CD4-positive, alpha-beta memory T cell (primary cell): Measurements from ENCODE around the gene CLDN22. TPM values are rescaled to one million over a fixed set of nuclear protein-coding genes. Genes with fewer than 3 reads are reported as not detected.

ENCODE experiments used
- CTCF ChIA-PET: fragments of 350-600 bp; sonication (Branson Sonifier 250); formaldehyde crosslinking; loops from one replicate; lab custom pipeline; 2021; ENCODE audit warnings: inconsistent platforms; ENCODE audit not compliant: partially characterized antibody; lab: Charles Lee
- POLR2A ChIA-PET: fragments of 350-600 bp; sonication (Branson Sonifier 250); formaldehyde crosslinking; loops from one replicate; lab custom pipeline; 2021; ENCODE audit not compliant: partially characterized antibody; lab: Charles Lee
- DNase-seq, 5 donors: peaks; one replicate each; pipeline versions ENCODE4 v3.0.0 to v3.0.0-alpha.2; 2020 to 2022; ENCODE audit warnings: mixed read lengths in 1 of 5
- H3K27ac ChIP-seq: one replicate; pipeline ENCODE4 v1.7.0; 2013; ENCODE audit warnings: low read depth, low read length
- H3K27me3 ChIP-seq: 2 replicates; pipeline ENCODE4 v1.7.0; 2013; ENCODE audit warnings: mild to moderate bottlenecking, low read length, moderate library complexity; ENCODE audit not compliant: insufficient read depth
- H3K36me3 ChIP-seq: 2 replicates; pipeline ENCODE4 v1.7.0; 2013; ENCODE audit warnings: mild to moderate bottlenecking, low read length, moderate library complexity; ENCODE audit not compliant: insufficient read depth
- H3K4me1 ChIP-seq: 2 replicates; pipeline ENCODE4 v1.7.0; 2013; ENCODE audit warnings: mild to moderate bottlenecking, low read length, moderate library complexity; ENCODE audit not compliant: insufficient read depth
- H3K4me3 ChIP-seq, 2 donors: one replicate each; pipeline ENCODE4 v1.7.0; 2013; ENCODE audit warnings: low read length in 2 of 2, mild to moderate bottlenecking in 1 of 2
- H3K9me3 ChIP-seq, 2 donors: one replicate each; pipeline ENCODE4 v1.7.0; 2013; ENCODE audit warnings: low read length in 2 of 2, control low read depth in 1 of 2; ENCODE audit not compliant: control insufficient read depth in 1 of 2
- H3K27ac Mint-ChIP-seq, 7 donors: one replicate each; pipeline ENCODE4 v1.8.0; 2020 to 2021; ENCODE audit warnings: mixed read lengths in 7 of 7, mild to moderate bottlenecking in 6 of 7, inconsistent platforms in 3 of 7, moderate library complexity in 3 of 7
- H3K27me3 Mint-ChIP-seq, 2 donors: one replicate each; pipeline ENCODE4 v1.8.0; 2020 to 2021; ENCODE audit warnings: mixed read lengths in 2 of 2
- H3K36me3 Mint-ChIP-seq, 2 donors: one replicate each; pipeline ENCODE4 v1.8.0; 2020 to 2021; ENCODE audit warnings: mixed read lengths in 2 of 2, inconsistent platforms in 1 of 2, mild to moderate bottlenecking in 1 of 2
- H3K4me1 Mint-ChIP-seq, 4 donors: one replicate each; pipeline ENCODE4 v1.8.0; 2020 to 2021; ENCODE audit warnings: mixed read lengths in 4 of 4, mild to moderate bottlenecking in 1 of 4
- H3K4me3 Mint-ChIP-seq, 8 donors: one replicate each; pipeline ENCODE4 v1.8.0; 2020 to 2021; ENCODE audit warnings: mixed read lengths in 8 of 8, mild to moderate bottlenecking in 7 of 8, moderate library complexity in 6 of 8, inconsistent platforms in 3 of 8
- H3K9me3 Mint-ChIP-seq, 8 donors: one replicate each; pipeline ENCODE4 v1.8.0; 2020 to 2021; ENCODE audit warnings: mixed read lengths in 8 of 8, mild to moderate bottlenecking in 5 of 8, inconsistent platforms in 3 of 8, moderate library complexity in 1 of 8
- intact Hi-C: fragments of 100-400 bp; cut with micrococcal nuclease; formaldehyde crosslinking; loops from one replicate; pipeline ENCODE4 v1.15.1; 2023
- polyA plus RNA-seq, 2 donors: library from polyadenylated mRNA; unstranded; fragments of 300-500 nt; fragmentation: Illumina TruSeq; gene quantifications; one replicate each; pipeline ENCODE4 v1.2.3, GENCODE V29; 2021
- total RNA-seq, 2 experiments: library from RNA; stranded (reverse); gene quantifications; one replicate each; pipeline ENCODE4 v1.2.3, GENCODE V29; 2021

CLDN22 gene
- total and polyA plus RNA-seq, 4 experiments from 2014 or later, result not detected

DNA sequence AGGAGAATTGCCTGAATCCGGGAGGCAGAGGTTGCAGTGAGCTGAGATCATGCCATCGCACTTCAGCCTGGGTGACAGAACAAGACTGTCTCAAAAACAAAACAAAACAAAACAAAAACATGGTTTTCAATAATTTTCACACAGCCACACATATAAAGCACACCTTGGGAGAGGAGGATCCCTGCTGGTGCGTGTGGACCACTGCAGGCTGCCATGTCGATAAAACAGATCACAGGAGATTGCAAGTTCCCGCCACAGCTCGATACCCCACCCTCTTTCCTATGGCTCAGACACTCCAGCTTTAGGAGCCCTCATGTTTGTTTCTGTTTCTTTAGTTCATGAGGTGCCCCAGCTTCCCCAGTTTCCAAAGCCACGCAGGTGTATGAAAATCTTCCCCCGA is 33.5 kb upstream of the CLDN22 start:
- CTCF ChIA-PET, result no interaction called here
- Mint-ChIP-seq H3K27ac (no peak overlapping the region), H3K4me1 (peaks cover 2 to 12% (median 6%) of the 10 kb centered on the region in 4 donors), H3K27me3 (peaks cover 12 to 29% of the 10 kb centered on the region in 2 donors), H3K36me3 (no peaks in the 10 kb centered on the region), H3K9me3 (no peaks in the 10 kb centered on the region), H3K4me3 (no peak overlapping the region)
- H3K4me3 ChIP-seq, result no peak overlapping the region
- no peaks in the 10 kb centered on the region for H3K27me3 ChIP-seq
- no peak overlapping the region for H3K27ac ChIP-seq
- no peak for DNase-seq
- no peaks in the 10 kb centered on the region for H3K9me3 ChIP-seq
- intact Hi-C loops, result no loop called here
- H3K36me3 ChIP-seq, result no peaks in the 10 kb centered on the region
- POLR2A ChIA-PET, result no interaction called here
- H3K4me1 ChIP-seq, result no peaks in the 10 kb centered on the region

- peaks cover 11 to 33% of the 10 kb centered on the region in 2 donors for H3K27me3 Mint-ChIP-seq
- CTCF ChIA-PET, result no interaction called here
- Histone ChIP-seq H3K4me3 (no peak overlapping the region), H3K27me3 (no peaks in the 10 kb centered on the region), H3K4me1 (no peaks in the 10 kb centered on the region), H3K9me3 (no peaks in the 10 kb centered on the region), H3K27ac (no peak overlapping the region), H3K36me3 (no peaks in the 10 kb centered on the region)
- no peaks in the 10 kb centered on the region for H3K36me3 Mint-ChIP-seq
- no peak for DNase-seq
- no peak overlapping the region for H3K4me3 Mint-ChIP-seq
- intact Hi-C loops, result no loop called here
- no peaks in the 10 kb centered on the region for H3K9me3 Mint-ChIP-seq
- POLR2A ChIA-PET, result no interaction called here
- peaks cover 2 to 13% (median 6%) of the 10 kb centered on the region in 4 donors for H3K4me1 Mint-ChIP-seq
- H3K27ac Mint-ChIP-seq, result no peak overlapping the region
Observed at GRCh38 chr4:183352546-183352945, 32.5 kb upstream of the CLDN22 start.

DNA sequence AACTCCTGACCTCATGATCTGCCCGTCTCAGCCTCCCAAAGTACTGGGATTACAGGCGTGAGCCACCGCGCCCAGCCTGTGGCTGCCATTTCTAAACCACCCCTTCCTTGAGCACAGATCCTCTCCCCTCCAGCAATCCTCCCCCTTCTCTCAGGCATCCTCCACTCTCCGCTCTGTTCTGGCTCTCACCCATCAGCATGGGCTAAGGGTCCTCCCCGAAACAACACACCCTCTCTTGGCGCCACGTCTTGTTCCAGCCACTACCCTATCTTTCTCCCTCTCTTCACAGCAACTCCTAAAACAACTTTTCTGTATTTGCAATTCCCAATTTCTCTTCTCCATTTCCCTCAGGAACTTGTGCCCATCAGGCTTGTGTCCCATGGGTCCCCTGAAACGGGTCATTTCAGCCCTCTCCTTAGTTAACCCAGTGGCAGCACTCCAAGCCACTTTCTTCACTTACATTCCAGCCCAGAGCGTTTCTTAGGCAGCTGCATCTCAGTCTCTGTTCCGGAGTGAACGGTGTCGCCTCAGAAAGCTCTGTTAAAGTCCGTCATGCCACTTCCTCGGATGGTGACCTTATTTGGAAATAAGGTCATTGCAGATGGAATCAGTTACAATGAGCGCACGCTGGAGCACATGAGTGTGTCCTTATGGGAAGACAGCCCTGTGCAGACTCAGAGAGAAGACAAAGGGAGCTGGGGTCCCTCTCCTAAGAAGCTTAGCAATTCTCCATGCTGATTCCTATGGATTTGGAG is 30.4 kb upstream of the CLDN22 start:
- CTCF ChIA-PET, result no interaction called here
- H3K27me3 ChIP-seq, result no peaks in the 10 kb centered on the region
- intact Hi-C loops, result no loop called here
- no peak overlapping the region for H3K27ac Mint-ChIP-seq
- H3K9me3 Mint-ChIP-seq, result no peaks in the 10 kb centered on the region
- POLR2A ChIA-PET, result no interaction called here
- H3K4me1 ChIP-seq, result no peaks in the 10 kb centered on the region
- H3K27ac ChIP-seq, result no peak overlapping the region
- no peaks in the 10 kb centered on the region for H3K36me3 ChIP-seq
- H3K4me3 ChIP-seq, result no peak overlapping the region
- peak overlapping the region in 1 of 8 donors; percentile 36 for H3K4me3 Mint-ChIP-seq
- no peaks in the 10 kb centered on the region for H3K36me3 Mint-ChIP-seq
- no peak for DNase-seq
- H3K9me3 ChIP-seq, result no peaks in the 10 kb centered on the region
- H3K4me1 Mint-ChIP-seq, result peaks cover 2 to 13% (median 6%) of the 10 kb centered on the region in 4 donors
- peaks cover 13 to 27% of the 10 kb centered on the region in 2 donors for H3K27me3 Mint-ChIP-seq

- Histone ChIP-seq H3K36me3 (no peaks in the 10 kb centered on the region), H3K27me3 (no peaks in the 10 kb centered on the region), H3K4me3 (no peak overlapping the region), H3K27ac (no peak overlapping the region), H3K4me1 (no peaks in the 10 kb centered on the region), H3K9me3 (no peaks in the 10 kb centered on the region)
- Mint-ChIP-seq H3K9me3 (no peaks in the 10 kb centered on the region), H3K4me3 (no peak overlapping the region), H3K27ac (no peak overlapping the region), H3K36me3 (no peaks in the 10 kb centered on the region), H3K27me3 (peaks cover 16 to 31% of the 10 kb centered on the region in 2 donors), H3K4me1 (peaks cover 2 to 13% (median 6%) of the 10 kb centered on the region in 4 donors)
- intact Hi-C loops, result no loop called here
- ChIA-PET POLR2A (no interaction called here), CTCF (no interaction called here)
- no peak for DNase-seq
Observed at GRCh38 chr4:183349673-183350072, 29.6 kb upstream of the CLDN22 start.

- intact Hi-C loops, result no loop called here
- Histone ChIP-seq H3K27me3 (no peaks in the 10 kb centered on the region), H3K9me3 (no peaks in the 10 kb centered on the region), H3K4me1 (no peaks in the 10 kb centered on the region), H3K36me3 (no peaks in the 10 kb centered on the region), H3K4me3 (no peak overlapping the region), H3K27ac (no peak overlapping the region)
- CTCF ChIA-PET, result no interaction called here
- Mint-ChIP-seq H3K27ac (peak overlapping the region in 1 of 7 donors; percentile 66), H3K4me3 (peak overlapping the region in 6 of 8 donors; percentile 13 to 58 (median 44)), H3K36me3 (no peaks in the 10 kb centered on the region), H3K9me3 (no peaks in the 10 kb centered on the region), H3K4me1 (peaks cover 2 to 13% (median 6%) of the 10 kb centered on the region in 4 donors), H3K27me3 (peaks cover 16 to 35% of the 10 kb centered on the region in 2 donors)
- POLR2A ChIA-PET, result no interaction called here
- DNase-seq, result no peak
Observed at GRCh38 chr4:183348706-183349659, 28.9 kb upstream of the CLDN22 start.

- intact Hi-C loops, result no loop called here
- Histone ChIP-seq H3K4me1 (no peaks in the 10 kb centered on the region), H3K27me3 (no peaks in the 10 kb centered on the region), H3K27ac (no peak overlapping the region), H3K4me3 (no peak overlapping the region), H3K9me3 (no peaks in the 10 kb centered on the region), H3K36me3 (no peaks in the 10 kb centered on the region)
- Mint-ChIP-seq H3K27ac (no peak overlapping the region), H3K36me3 (no peaks in the 10 kb centered on the region), H3K4me3 (no peak overlapping the region), H3K27me3 (peaks cover 17 to 37% of the 10 kb centered on the region in 2 donors), H3K4me1 (peaks cover 2 to 13% (median 6%) of the 10 kb centered on the region in 4 donors), H3K9me3 (no peaks in the 10 kb centered on the region)
- ChIA-PET POLR2A (no interaction called here), CTCF (no interaction called here)
- DNase-seq, result no peak
Observed at GRCh38 chr4:183348136-183348535, 28.1 kb upstream of the CLDN22 start.

- H3K27me3 Mint-ChIP-seq, result peaks cover 17 to 36% of the 10 kb centered on the region in 2 donors
- CTCF ChIA-PET, result interaction anchor here (1.1 kb wide), 1 partner anchor 23 kb away, joined by 3 read pairs; no protein-coding TSS in a partner anchor
- no peaks in the 10 kb centered on the region for H3K36me3 ChIP-seq
- no peak for DNase-seq
- H3K27me3 ChIP-seq, result no peaks in the 10 kb centered on the region
- no peak overlapping the region for H3K27ac ChIP-seq
- H3K9me3 ChIP-seq, result no peaks in the 10 kb centered on the region
- POLR2A ChIA-PET, result no interaction called here
- H3K4me1 Mint-ChIP-seq, result peaks cover 2 to 13% (median 6%) of the 10 kb centered on the region in 4 donors
- H3K36me3 Mint-ChIP-seq, result no peaks in the 10 kb centered on the region
- H3K27ac Mint-ChIP-seq, result no peak overlapping the region
- no peak overlapping the region for H3K4me3 ChIP-seq
- no peak overlapping the region for H3K4me3 Mint-ChIP-seq
- no peaks in the 10 kb centered on the region for H3K9me3 Mint-ChIP-seq
- no peaks in the 10 kb centered on the region for H3K4me1 ChIP-seq
- intact Hi-C loops, result no loop called here
Observed at GRCh38 chr4:183347566-183347965, 27.5 kb upstream of the CLDN22 start.
